ENCODE results near the gene OR2T4. TPM values are rescaled to one million over a fixed set of nuclear protein-coding genes. Genes with fewer than 3 reads are reported as not detected.

The OR2T4 gene
- total and polyA plus RNA-seq, 2 of the 13 experiments (the other 11 are each of a cell fraction or from before 2014, with no cell fraction given) = not detected

GRCh38 chr1:248376916-248377315 lies 15.5 kb downstream of the OR2T4 start:
- H4K20me1 ChIP-seq (ENCODE audit: insufficient read depth, low read length) = no peaks in the 10 kb centered on the region
- POLR2A ChIA-PET = no interaction called here
- no peak overlapping the region for H3K27ac ChIP-seq (ENCODE audit: extremely low read length, insufficient read depth, low read length)
- H3K9me3 ChIP-seq (ENCODE audit: low read length) = peaks cover 34% of the 10 kb centered on the region
- DNase-seq (ENCODE audit: low spot score) (no peak), FAIRE-seq (no peak), ATAC-seq (no peak)
- intact Hi-C loops (cut with micrococcal nuclease; ENCODE audit: unreplicated experiment) = no loop called here
- CTCF ChIA-PET (ENCODE audit: low intra/inter-chr PET ratio, low total read pairs) = no interaction called here
- no peak overlapping the region for H2AFZ ChIP-seq (ENCODE audit: low read length)
- 4% methylated on average over 3 of the region's 3 CpGs for WGBS (ENCODE audit: low lambda C conversion rate)
- BruUV-seq (replicated peaks) = no TSS peak
- no peak overlapping the region for H3K9ac ChIP-seq (ENCODE audit: insufficient read depth, low read depth, low read length)
- H3K4me1 ChIP-seq (ENCODE audit: insufficient read depth, low read length) = no peaks in the 10 kb centered on the region
- no peaks in the 10 kb centered on the region for H3K27me3 ChIP-seq (ENCODE audit: control insufficient read depth in 1 of 2, insufficient read depth in 2 of 2, low read length in 2 of 2)
- in situ Hi-C loops (cut with HindIII; ENCODE audit: extremely low pct_ligation_motif_present, low pct_unique_long_range_greater_than_20kb) = no loop called here
- H3K4me3 ChIP-seq (replicated peaks in 1 of 3; ENCODE audit: insufficient read depth in 1 of 3, low read depth in 2 of 3, low read length in 3 of 3) = no peak overlapping the region
- TF ChIP-seq ZMAT3 (CRISPR knock-in tag; conservative IDR thresholded peaks at IDR 0.05) (no peak), ZSCAN30 (CRISPR knock-in tag; IDR thresholded peaks at IDR 0.05) (no peak), HNRNPUL1 (IDR thresholded peaks at IDR 0.05; ENCODE audit: low read depth, low read length) (no peak), ZNF383 (CRISPR knock-in tag; IDR thresholded peaks at IDR 0.05; ENCODE audit: borderline replicate concordance) (no peak), ZNF24 (IDR thresholded peaks at IDR 0.05) (no peak), ZNF567 (CRISPR knock-in tag; IDR thresholded peaks at IDR 0.05; ENCODE audit: borderline replicate concordance) (no peak), MTERF4 (CRISPR knock-in tag; IDR thresholded peaks at IDR 0.05) (no peak), ZNF883 (CRISPR knock-in tag; IDR thresholded peaks at IDR 0.05; ENCODE audit: not compliant biosample characterization) (no peak)
- no peaks in the 10 kb centered on the region for H3K36me3 ChIP-seq (replicated peaks in 1 of 2; ENCODE audit: control insufficient read depth in 1 of 2, insufficient read depth in 2 of 2, low read length in 2 of 2)
- H3K79me2 ChIP-seq (ENCODE audit: insufficient read depth, low read length) = no peaks in the 10 kb centered on the region
- H3K4me2 ChIP-seq (ENCODE audit: low read depth, low read length) = no peak overlapping the region

GRCh38 chr1:248380854-248381253 lies 19.4 kb downstream of the OR2T4 start:
- in situ Hi-C loops (cut with HindIII; ENCODE audit: extremely low pct_ligation_motif_present, low pct_unique_long_range_greater_than_20kb) = no loop called here
- Histone ChIP-seq H3K9ac (ENCODE audit: insufficient read depth, low read depth, low read length) (no peak overlapping the region), H3K9me3 (ENCODE audit: low read length) (peaks cover 12% of the 10 kb centered on the region), H3K79me2 (ENCODE audit: insufficient read depth, low read length) (no peaks in the 10 kb centered on the region), H3K36me3 (replicated peaks in 1 of 2; ENCODE audit: control insufficient read depth in 1 of 2, insufficient read depth in 2 of 2, low read length in 2 of 2) (no peaks in the 10 kb centered on the region), H3K4me2 (ENCODE audit: low read depth, low read length) (no peak overlapping the region), H3K4me3 (replicated peaks in 1 of 3; ENCODE audit: insufficient read depth in 1 of 3, low read depth in 2 of 3, low read length in 3 of 3) (no peak overlapping the region), H2AFZ (ENCODE audit: low read length) (no peak overlapping the region), H3K27me3 (ENCODE audit: control insufficient read depth in 1 of 2, insufficient read depth in 2 of 2, low read length in 2 of 2) (no peaks in the 10 kb centered on the region), H3K27ac (ENCODE audit: extremely low read length, insufficient read depth, low read length) (no peak overlapping the region), H4K20me1 (ENCODE audit: insufficient read depth, low read length) (no peaks in the 10 kb centered on the region), H3K4me1 (ENCODE audit: insufficient read depth, low read length) (no peaks in the 10 kb centered on the region)
- FAIRE-seq = no peak
- ChIA-PET POLR2A (no interaction called here), CTCF (ENCODE audit: low intra/inter-chr PET ratio, low total read pairs) (no interaction called here)
- intact Hi-C loops (cut with micrococcal nuclease; ENCODE audit: unreplicated experiment) = no loop called here
- no peak for DNase-seq (ENCODE audit: low spot score)
- no peak for ATAC-seq
- WGBS (ENCODE audit: low lambda C conversion rate) = under 1% methylated on average over 3 of the region's 3 CpGs
- BruUV-seq (replicated peaks) = no TSS peak
- TF ChIP-seq ELF3 (CRISPR knock-in tag; IDR thresholded peaks at IDR 0.05) (no peak), IRF2 (CRISPR knock-in tag; IDR thresholded peaks at IDR 0.05) (no peak), HNF4A (CRISPR knock-in tag; IDR thresholded peaks at IDR 0.05) (no peak), PHF8 (CRISPR knock-in tag; IDR thresholded peaks at IDR 0.05) (no peak), ZFP36L1 (CRISPR knock-in tag; IDR thresholded peaks at IDR 0.05) (no peak), HHEX (CRISPR knock-in tag; IDR thresholded peaks at IDR 0.05) (no peak), TOE1 (CRISPR knock-in tag; IDR thresholded peaks at IDR 0.05) (no peak), POLR2AphosphoS2 (IDR thresholded peaks at IDR 0.05; ENCODE audit: low read depth, low read length) (no peak), LCORL (IDR thresholded peaks at IDR 0.05) (no peak), LCORL (CRISPR knock-in tag; IDR thresholded peaks at IDR 0.05) (no peak), ZNF816 (CRISPR knock-in tag; IDR thresholded peaks at IDR 0.05; ENCODE audit: borderline replicate concordance) (no peak), MAZ (IDR thresholded peaks at IDR 0.05; ENCODE audit: borderline replicate concordance, low read depth, low read length) (no peak), MAZ (CRISPR knock-in tag; IDR thresholded peaks at IDR 0.05; ENCODE audit: low read depth) (no peak), SRSF1 (optimal IDR thresholded peaks at IDR 0.05; ENCODE audit: low read depth, low read length) (no peak), CBX2 (IDR thresholded peaks at IDR 0.05; ENCODE audit: low read depth, low read length) (no peak), CBX2 (CRISPR knock-in tag; IDR thresholded peaks at IDR 0.05; ENCODE audit: low read depth) (no peak)

Measured in HepG2 (cell line).